HEK293 (cell line): ENCODE results near the gene BNIPL.
A peak's percentile ranks its signal among the peaks of the same experiment; 100 is the strongest.

Experiments used
- HOXA7 ChIP-seq: sonication (generic); formaldehyde crosslinking; IDR thresholded peaks from 2 replicates; pipeline ENCODE4 v1.8.1; 2022; ENCODE audit warnings: missing genetic modification reagents, borderline replicate concordance
- HOXC10 ChIP-seq: sonication (generic); formaldehyde crosslinking; IDR thresholded peaks from 2 replicates; pipeline ENCODE4 v1.8.1; 2023; ENCODE audit warnings: mild to moderate bottlenecking, missing genetic modification reagents
- MZF1 ChIP-seq: fragments of 450-650 bp; formaldehyde crosslinking; IDR thresholded peaks from 2 replicates; pipeline ENCODE4 v1.5.1; 2017; ENCODE audit warnings: missing biosample characterization, missing genetic modification characterization, borderline replicate concordance
- PBX3 ChIP-seq: sonication (generic); formaldehyde crosslinking; IDR thresholded peaks from 2 replicates; pipeline ENCODE4 v1.8.1; 2022; ENCODE audit warnings: mild to moderate bottlenecking, moderate library complexity, missing genetic modification reagents
- ZFHX2 ChIP-seq: fragments of 450-650 bp; formaldehyde crosslinking; conservative IDR thresholded peaks from 2 replicates; pipeline ENCODE4 v1.5.1; 2016; ENCODE audit warnings: missing biosample characterization, missing genetic modification characterization
- ZFP37 ChIP-seq: fragments of 450-650 bp; formaldehyde crosslinking; IDR thresholded peaks from 2 replicates; pipeline ENCODE4 v1.5.1; 2016; ENCODE audit warnings: missing biosample characterization, missing genetic modification characterization
- ZFP41 ChIP-seq: fragments of 450-650 bp; formaldehyde crosslinking; IDR thresholded peaks from 2 replicates; pipeline ENCODE4 v1.5.1; 2016; ENCODE audit warnings: missing biosample characterization, missing genetic modification characterization, borderline replicate concordance
- ZNF157 ChIP-seq: fragments of 450-650 bp; formaldehyde crosslinking; IDR thresholded peaks from 2 replicates; pipeline ENCODE4 v1.5.1; 2016; ENCODE audit warnings: missing biosample characterization, missing genetic modification characterization
- ZNF221 ChIP-seq: fragments of 450-650 bp; formaldehyde crosslinking; IDR thresholded peaks from 2 replicates; pipeline ENCODE4 v1.5.1; 2017; ENCODE audit warnings: missing biosample characterization, missing genetic modification characterization, borderline replicate concordance
- ZNF23 ChIP-seq: fragments of 450-650 bp; formaldehyde crosslinking; IDR thresholded peaks from 2 replicates; pipeline ENCODE4 v1.5.1; 2016; ENCODE audit warnings: missing biosample characterization, missing genetic modification characterization, borderline replicate concordance
- ZNF366 ChIP-seq: fragments of 450-650 bp; formaldehyde crosslinking; conservative IDR thresholded peaks from 2 replicates; pipeline ENCODE4 v1.5.1; 2016; ENCODE audit warnings: missing biosample characterization, missing genetic modification characterization
- ZNF37A ChIP-seq: fragments of 450-650 bp; IDR thresholded peaks from 2 replicates; pipeline ENCODE4 v1.5.1; 2018; ENCODE audit warnings: missing biosample characterization, missing genetic modification characterization
- ZNF488 ChIP-seq: fragments of 450-650 bp; formaldehyde crosslinking; IDR thresholded peaks from 2 replicates; pipeline ENCODE4 v1.5.1; 2016; ENCODE audit warnings: missing biosample characterization, missing genetic modification characterization
- ZNF558 ChIP-seq: fragments of 450-650 bp; formaldehyde crosslinking; IDR thresholded peaks from 2 replicates; pipeline ENCODE4 v1.5.1; 2016; ENCODE audit warnings: missing biosample characterization, missing genetic modification characterization
- ZNF560 ChIP-seq: fragments of 450-650 bp; formaldehyde crosslinking; IDR thresholded peaks from 2 replicates; pipeline ENCODE4 v1.5.1; 2017; ENCODE audit warnings: missing biosample characterization, missing genetic modification characterization, borderline replicate concordance
- ZNF585B ChIP-seq: fragments of 450-650 bp; formaldehyde crosslinking; IDR thresholded peaks from 2 replicates; pipeline ENCODE4 v1.5.1; 2016; ENCODE audit warnings: missing biosample characterization, missing genetic modification characterization
- ZNF645 ChIP-seq: fragments of 450-650 bp; formaldehyde crosslinking; IDR thresholded peaks from 2 replicates; pipeline ENCODE4; 2016; ENCODE audit warnings: missing biosample characterization, missing genetic modification characterization
- ZNF791 ChIP-seq: fragments of 450-650 bp; formaldehyde crosslinking; IDR thresholded peaks from 2 replicates; pipeline ENCODE4 v1.5.1; 2016; ENCODE audit warnings: missing biosample characterization, missing genetic modification characterization
- ZNF843 ChIP-seq: fragments of 450-650 bp; formaldehyde crosslinking; IDR thresholded peaks from 2 replicates; pipeline ENCODE4 v1.5.1; 2016; ENCODE audit warnings: missing biosample characterization, missing genetic modification characterization
- ZSCAN23 ChIP-seq: fragments of 450-650 bp; formaldehyde crosslinking; IDR thresholded peaks from 2 replicates; pipeline ENCODE4 v1.5.1; 2016; ENCODE audit warnings: missing biosample characterization, missing genetic modification characterization
- ZSCAN30 ChIP-seq: fragments of 450-650 bp; IDR thresholded peaks from 2 replicates; pipeline ENCODE4 v1.5.1; 2018; ENCODE audit warnings: missing biosample characterization, mild to moderate bottlenecking, missing genetic modification characterization, moderate library complexity
- TF ChIP-seq, protein P1 (sequence below): fragments of 450-650 bp; formaldehyde crosslinking; IDR thresholded peaks from 2 replicates; pipeline ENCODE4 v1.5.1; 2016; ENCODE audit warnings: missing biosample characterization, missing genetic modification characterization
- TF ChIP-seq, protein P2 (sequence below): fragments of 450-650 bp; formaldehyde crosslinking; IDR thresholded peaks from 2 replicates; pipeline ENCODE4 v1.5.1; 2017; ENCODE audit warnings: missing biosample characterization, missing genetic modification characterization
- TF ChIP-seq, protein P3 (sequence below): fragments of 450-650 bp; formaldehyde crosslinking; IDR thresholded peaks from 2 replicates; pipeline ENCODE4 v1.5.1; 2016; ENCODE audit warnings: missing biosample characterization, missing genetic modification characterization, low read depth
- TF ChIP-seq, protein P4 (sequence below): fragments of 450-650 bp; formaldehyde crosslinking; IDR thresholded peaks from 2 replicates; pipeline ENCODE4 v1.5.1; 2017; ENCODE audit warnings: missing biosample characterization, missing genetic modification characterization
- TF ChIP-seq, protein P5 (sequence below): fragments of 450-650 bp; formaldehyde crosslinking; IDR thresholded peaks from 2 replicates; pipeline ENCODE4 v1.5.1; 2017; ENCODE audit warnings: missing biosample characterization, missing genetic modification characterization

The BNIPL gene

GRCh38 chr1:151059109-151060006 lies 23.0 kb downstream of the BNIPL start, which contains the start of gene CDC42SE1 (continued):
- TF ChIP-seq, protein P1, sequence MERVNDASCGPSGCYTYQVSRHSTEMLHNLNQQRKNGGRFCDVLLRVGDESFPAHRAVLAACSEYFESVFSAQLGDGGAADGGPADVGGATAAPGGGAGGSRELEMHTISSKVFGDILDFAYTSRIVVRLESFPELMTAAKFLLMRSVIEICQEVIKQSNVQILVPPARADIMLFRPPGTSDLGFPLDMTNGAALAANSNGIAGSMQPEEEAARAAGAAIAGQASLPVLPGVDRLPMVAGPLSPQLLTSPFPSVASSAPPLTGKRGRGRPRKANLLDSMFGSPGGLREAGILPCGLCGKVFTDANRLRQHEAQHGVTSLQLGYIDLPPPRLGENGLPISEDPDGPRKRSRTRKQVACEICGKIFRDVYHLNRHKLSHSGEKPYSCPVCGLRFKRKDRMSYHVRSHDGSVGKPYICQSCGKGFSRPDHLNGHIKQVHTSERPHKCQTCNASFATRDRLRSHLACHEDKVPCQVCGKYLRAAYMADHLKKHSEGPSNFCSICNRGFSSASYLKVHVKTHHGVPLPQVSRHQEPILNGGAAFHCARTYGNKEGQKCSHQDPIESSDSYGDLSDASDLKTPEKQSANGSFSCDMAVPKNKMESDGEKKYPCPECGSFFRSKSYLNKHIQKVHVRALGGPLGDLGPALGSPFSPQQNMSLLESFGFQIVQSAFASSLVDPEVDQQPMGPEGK (tag by site-specific recombination): peak; percentile 97
- TF ChIP-seq ZNF157 (tag by site-specific recombination): no peak
- peak; percentile 93 for TF ChIP-seq ZFHX2 (tag by site-specific recombination)
- no peak for TF ChIP-seq ZNF558 (tag by site-specific recombination)
- TF ChIP-seq, protein P2, sequence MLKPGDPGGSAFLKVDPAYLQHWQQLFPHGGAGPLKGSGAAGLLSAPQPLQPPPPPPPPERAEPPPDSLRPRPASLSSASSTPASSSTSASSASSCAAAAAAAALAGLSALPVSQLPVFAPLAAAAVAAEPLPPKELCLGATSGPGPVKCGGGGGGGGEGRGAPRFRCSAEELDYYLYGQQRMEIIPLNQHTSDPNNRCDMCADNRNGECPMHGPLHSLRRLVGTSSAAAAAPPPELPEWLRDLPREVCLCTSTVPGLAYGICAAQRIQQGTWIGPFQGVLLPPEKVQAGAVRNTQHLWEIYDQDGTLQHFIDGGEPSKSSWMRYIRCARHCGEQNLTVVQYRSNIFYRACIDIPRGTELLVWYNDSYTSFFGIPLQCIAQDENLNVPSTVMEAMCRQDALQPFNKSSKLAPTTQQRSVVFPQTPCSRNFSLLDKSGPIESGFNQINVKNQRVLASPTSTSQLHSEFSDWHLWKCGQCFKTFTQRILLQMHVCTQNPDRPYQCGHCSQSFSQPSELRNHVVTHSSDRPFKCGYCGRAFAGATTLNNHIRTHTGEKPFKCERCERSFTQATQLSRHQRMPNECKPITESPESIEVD (tag by site-specific recombination): no peak
- no peak for TF ChIP-seq ZNF791
- no peak for TF ChIP-seq ZSCAN23 (tag by site-specific recombination)
- TF ChIP-seq, protein P3, sequence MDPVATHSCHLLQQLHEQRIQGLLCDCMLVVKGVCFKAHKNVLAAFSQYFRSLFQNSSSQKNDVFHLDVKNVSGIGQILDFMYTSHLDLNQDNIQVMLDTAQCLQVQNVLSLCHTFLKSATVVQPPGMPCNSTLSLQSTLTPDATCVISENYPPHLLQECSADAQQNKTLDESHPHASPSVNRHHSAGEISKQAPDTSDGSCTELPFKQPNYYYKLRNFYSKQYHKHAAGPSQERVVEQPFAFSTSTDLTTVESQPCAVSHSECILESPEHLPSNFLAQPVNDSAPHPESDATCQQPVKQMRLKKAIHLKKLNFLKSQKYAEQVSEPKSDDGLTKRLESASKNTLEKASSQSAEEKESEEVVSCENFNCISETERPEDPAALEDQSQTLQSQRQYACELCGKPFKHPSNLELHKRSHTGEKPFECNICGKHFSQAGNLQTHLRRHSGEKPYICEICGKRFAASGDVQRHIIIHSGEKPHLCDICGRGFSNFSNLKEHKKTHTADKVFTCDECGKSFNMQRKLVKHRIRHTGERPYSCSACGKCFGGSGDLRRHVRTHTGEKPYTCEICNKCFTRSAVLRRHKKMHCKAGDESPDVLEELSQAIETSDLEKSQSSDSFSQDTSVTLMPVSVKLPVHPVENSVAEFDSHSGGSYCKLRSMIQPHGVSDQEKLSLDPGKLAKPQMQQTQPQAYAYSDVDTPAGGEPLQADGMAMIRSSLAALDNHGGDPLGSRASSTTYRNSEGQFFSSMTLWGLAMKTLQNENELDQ: no peak
- TF ChIP-seq ZFP37 (tag by site-specific recombination): peak; percentile 84
- TF ChIP-seq ZSCAN30 (tag by site-specific recombination): peak; percentile 62; the same call in 1 of the 2 replicates
- TF ChIP-seq MZF1 (tag by site-specific recombination): no peak
- TF ChIP-seq, protein P4, sequence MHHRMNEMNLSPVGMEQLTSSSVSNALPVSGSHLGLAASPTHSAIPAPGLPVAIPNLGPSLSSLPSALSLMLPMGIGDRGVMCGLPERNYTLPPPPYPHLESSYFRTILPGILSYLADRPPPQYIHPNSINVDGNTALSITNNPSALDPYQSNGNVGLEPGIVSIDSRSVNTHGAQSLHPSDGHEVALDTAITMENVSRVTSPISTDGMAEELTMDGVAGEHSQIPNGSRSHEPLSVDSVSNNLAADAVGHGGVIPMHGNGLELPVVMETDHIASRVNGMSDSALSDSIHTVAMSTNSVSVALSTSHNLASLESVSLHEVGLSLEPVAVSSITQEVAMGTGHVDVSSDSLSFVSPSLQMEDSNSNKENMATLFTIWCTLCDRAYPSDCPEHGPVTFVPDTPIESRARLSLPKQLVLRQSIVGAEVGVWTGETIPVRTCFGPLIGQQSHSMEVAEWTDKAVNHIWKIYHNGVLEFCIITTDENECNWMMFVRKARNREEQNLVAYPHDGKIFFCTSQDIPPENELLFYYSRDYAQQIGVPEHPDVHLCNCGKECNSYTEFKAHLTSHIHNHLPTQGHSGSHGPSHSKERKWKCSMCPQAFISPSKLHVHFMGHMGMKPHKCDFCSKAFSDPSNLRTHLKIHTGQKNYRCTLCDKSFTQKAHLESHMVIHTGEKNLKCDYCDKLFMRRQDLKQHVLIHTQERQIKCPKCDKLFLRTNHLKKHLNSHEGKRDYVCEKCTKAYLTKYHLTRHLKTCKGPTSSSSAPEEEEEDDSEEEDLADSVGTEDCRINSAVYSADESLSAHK: no peak
- TF ChIP-seq ZNF560: no peak
- TF ChIP-seq ZNF488 (tag by site-specific recombination): no peak
- TF ChIP-seq ZNF843 (tag by site-specific recombination): no peak
- TF ChIP-seq HOXC10 (CRISPR knock-in tag): no peak
- TF ChIP-seq HOXA7: no peak
- TF ChIP-seq ZNF585B: no peak
- TF ChIP-seq ZNF645 (tag by site-specific recombination): no peak
- TF ChIP-seq ZFP41 (tag by site-specific recombination): no peak
- no peak for TF ChIP-seq PBX3 (CRISPR knock-in tag)
- TF ChIP-seq ZNF23: no peak
- TF ChIP-seq ZNF366: no peak
- no peak for TF ChIP-seq ZNF37A (tag by site-specific recombination)
- TF ChIP-seq, protein P5, sequence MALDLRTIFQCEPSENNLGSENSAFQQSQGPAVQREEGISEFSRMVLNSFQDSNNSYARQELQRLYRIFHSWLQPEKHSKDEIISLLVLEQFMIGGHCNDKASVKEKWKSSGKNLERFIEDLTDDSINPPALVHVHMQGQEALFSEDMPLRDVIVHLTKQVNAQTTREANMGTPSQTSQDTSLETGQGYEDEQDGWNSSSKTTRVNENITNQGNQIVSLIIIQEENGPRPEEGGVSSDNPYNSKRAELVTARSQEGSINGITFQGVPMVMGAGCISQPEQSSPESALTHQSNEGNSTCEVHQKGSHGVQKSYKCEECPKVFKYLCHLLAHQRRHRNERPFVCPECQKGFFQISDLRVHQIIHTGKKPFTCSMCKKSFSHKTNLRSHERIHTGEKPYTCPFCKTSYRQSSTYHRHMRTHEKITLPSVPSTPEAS: no peak
- TF ChIP-seq ZNF221 (tag by site-specific recombination): no peak
